Measurements from ENCODE around the gene TBCD. TPM values are rescaled to one million over a fixed set of nuclear protein-coding genes. Genes with fewer than 3 reads are reported as not detected.

The TBCD gene
- total RNA-seq, 2 donors from 2014 or later, result 38.9 to 74.8 TPM

GRCh38 chr17:82900741-82901140, 148.9 kb downstream of the TBCD start:
- ATAC-seq (no peak), DNase-seq (no peak)
- intact Hi-C loops (cut with DNase I), result no loop called here
- H3K27me3 ChIP-seq, result no peaks in the 10 kb centered on the region
- no peak overlapping the region for H3K27ac ChIP-seq
- 97% methylated on average over 19 of the region's 19 CpGs for WGBS, 2 donors
- H3K36me3 ChIP-seq (replicated peaks in 1 of 2; ENCODE audit: insufficient read depth in 1 of 2, low read depth in 2 of 2), result peaks cover 0 to 2% of the 10 kb centered on the region in 2 donors
- no peaks in the 10 kb centered on the region for H3K4me1 ChIP-seq
- H3K4me3 ChIP-seq, result no peak overlapping the region
- H3K9me3 ChIP-seq, result no peaks in the 10 kb centered on the region
- TF ChIP-seq POLR2A (IDR thresholded peaks at IDR 0.05) (no peak), CTCF (IDR thresholded peaks at IDR 0.05) (no peak)

DNA sequence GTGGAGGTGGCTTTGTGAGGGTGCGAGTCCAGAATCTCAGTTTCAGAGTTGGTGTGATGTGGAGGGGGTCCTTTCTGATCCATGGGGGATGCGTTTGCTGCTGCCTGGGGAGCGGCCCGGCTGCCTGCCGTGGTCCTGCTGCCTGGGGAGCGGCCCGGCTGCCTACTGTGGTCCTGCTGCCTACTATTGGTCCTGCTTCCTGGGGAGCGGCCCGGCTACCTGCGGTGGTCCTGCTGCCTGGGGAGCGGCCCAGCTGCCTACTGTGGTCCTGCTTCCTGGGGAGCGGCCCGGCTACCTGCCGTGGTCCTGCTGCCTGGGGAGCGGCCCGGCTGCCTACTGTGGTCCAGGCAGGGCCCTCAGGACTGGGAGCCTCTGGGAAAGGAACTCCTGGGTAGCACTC, 149.5 kb downstream of the TBCD start:
- 91 to 96% methylated on average over 9 to 11 of the region's 16 CpGs for WGBS, 2 donors
- H3K4me3 ChIP-seq, result no peak overlapping the region
- intact Hi-C loops (cut with DNase I), result no loop called here
- no peaks in the 10 kb centered on the region for H3K9me3 ChIP-seq
- no peak for TF ChIP-seq CTCF (IDR thresholded peaks at IDR 0.05)
- no peak for TF ChIP-seq POLR2A (IDR thresholded peaks at IDR 0.05)
- no peak for DNase-seq
- peaks cover 0 to 2% of the 10 kb centered on the region in 2 donors for H3K36me3 ChIP-seq (replicated peaks in 1 of 2; ENCODE audit: insufficient read depth in 1 of 2, low read depth in 2 of 2)
- no peaks in the 10 kb centered on the region for H3K4me1 ChIP-seq
- H3K27me3 ChIP-seq, result no peaks in the 10 kb centered on the region
- ATAC-seq, result no peak
- no peak overlapping the region for H3K27ac ChIP-seq

DNA sequence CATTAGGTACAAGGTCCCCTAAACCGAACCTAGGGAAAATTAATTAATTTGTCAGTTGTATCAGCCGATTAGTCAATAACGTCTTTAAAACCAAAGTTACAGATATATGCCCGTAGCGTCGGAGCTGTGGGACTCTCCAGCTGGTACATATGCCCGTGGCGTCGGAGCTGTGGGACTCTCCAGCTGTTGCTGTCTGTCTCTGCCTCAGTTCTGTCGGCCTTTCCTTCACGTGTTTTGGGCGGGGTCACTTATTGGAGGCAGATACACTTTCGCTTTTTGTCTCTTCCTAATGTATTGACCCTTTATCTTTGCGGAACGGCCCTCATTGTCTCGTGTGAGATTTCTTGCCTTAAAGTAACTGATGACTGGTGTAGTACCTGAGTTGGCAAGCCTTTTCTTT, 150.0 kb downstream of the TBCD start:
- DNase-seq, result no peak
- Histone ChIP-seq H3K9me3 (no peaks in the 10 kb centered on the region), H3K27ac (no peak overlapping the region), H3K4me1 (no peaks in the 10 kb centered on the region), H3K27me3 (no peaks in the 10 kb centered on the region), H3K4me3 (no peak overlapping the region), H3K36me3 (replicated peaks in 1 of 2; ENCODE audit: insufficient read depth in 1 of 2, low read depth in 2 of 2) (peaks cover 0 to 2% of the 10 kb centered on the region in 2 donors)
- TF ChIP-seq CTCF (IDR thresholded peaks at IDR 0.05) (no peak), POLR2A (IDR thresholded peaks at IDR 0.05) (no peak)
- WGBS, 2 donors, result 74 to 83% methylated on average over 16 of the region's 16 CpGs
- intact Hi-C loops (cut with DNase I), result no loop called here
- no peak for ATAC-seq

DNA sequence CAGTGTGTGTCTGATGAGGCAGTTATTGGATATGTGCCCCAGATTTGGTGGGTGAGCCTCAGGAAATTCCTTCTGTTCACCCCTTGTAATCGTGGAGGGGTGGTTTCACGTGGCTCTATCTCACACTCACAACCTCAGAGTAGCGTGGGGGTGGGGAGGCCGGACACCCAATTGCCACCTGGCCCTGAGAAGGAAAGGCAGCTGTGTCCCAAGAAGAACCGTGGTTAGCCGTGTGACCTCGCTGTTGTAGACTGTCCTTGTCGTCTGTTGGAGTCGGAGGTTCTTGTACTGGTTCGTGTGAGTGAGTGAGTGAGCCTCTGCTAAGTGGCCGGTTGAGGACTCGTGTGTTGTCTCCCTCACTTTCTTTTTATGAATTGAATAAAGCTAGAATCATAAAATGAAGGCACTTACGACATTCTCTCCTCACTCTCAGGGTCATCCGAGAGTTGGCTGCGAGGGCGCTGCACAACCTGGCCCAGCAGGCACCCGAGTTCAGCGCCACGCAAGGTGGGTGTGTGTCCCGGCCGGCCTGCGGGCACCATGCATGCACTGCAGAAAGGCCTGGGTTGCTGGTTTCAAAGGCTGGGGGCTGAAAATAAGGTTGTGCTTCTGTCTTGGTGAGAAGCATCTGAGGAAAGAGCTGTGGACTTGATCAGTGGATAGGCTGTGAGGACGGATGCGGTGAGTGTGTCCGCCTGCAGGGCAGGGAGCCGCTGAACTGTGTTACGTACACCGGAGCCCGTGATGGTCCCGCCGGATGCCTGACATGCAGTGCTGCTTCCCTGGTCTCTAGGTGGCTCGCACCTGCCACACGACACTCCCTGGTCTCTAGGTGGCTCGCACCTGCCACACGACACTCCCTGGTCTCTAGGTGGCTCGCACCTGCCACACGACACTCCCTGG, 151.4 kb downstream of the TBCD start:
- Histone ChIP-seq H3K4me1 (no peaks in the 10 kb centered on the region), H3K9me3 (no peaks in the 10 kb centered on the region), H3K27ac (no peak overlapping the region), H3K36me3 (replicated peaks in 1 of 2; ENCODE audit: insufficient read depth in 1 of 2, low read depth in 2 of 2) (peaks cover 0 to 2% of the 10 kb centered on the region in 2 donors), H3K27me3 (no peaks in the 10 kb centered on the region), H3K4me3 (no peak overlapping the region)
- TF ChIP-seq POLR2A (IDR thresholded peaks at IDR 0.05) (no peak), CTCF (IDR thresholded peaks at IDR 0.05) (no peak)
- 85 to 88% methylated on average over 19 to 32 of the region's 37 CpGs for WGBS, 2 donors
- DNase-seq, result no peak
- intact Hi-C loops (cut with DNase I), result no loop called here
- ATAC-seq, result no peak
